ENCODE data around the gene KLRG1.
A peak's percentile ranks its signal among the peaks of the same experiment; 100 is the strongest.

Gene KLRG1

DNA sequence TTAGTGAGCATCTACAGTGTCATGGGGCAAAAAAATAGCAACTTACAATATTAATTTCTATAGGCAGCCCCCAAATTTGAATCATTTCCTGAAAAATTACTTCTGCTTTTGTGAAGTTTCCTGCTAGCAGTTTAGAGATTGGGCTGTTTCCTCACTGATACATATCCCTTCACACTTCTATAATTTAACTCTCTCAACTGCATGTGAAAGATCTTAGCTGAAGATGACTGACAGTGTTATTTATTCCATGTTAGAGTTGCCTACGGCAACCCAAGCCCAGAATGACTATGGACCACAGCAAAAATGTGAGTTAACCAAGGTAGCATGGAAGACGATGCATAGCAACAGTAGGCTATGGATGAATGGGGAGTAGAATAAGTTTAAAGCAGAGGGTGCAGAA, at the start of gene KLRG1:
Gene KLRG1, plus strand, starts transcription at position 134 of the 400 bp plus-strand sequence. Its CDS starts 90 bp downstream, at position 224.
- DNase-seq = no peak

GRCh38 chr12:8941691-8942478, 47.5 kb upstream of the KLRG1 start:
- no peak for DNase-seq

DNA sequence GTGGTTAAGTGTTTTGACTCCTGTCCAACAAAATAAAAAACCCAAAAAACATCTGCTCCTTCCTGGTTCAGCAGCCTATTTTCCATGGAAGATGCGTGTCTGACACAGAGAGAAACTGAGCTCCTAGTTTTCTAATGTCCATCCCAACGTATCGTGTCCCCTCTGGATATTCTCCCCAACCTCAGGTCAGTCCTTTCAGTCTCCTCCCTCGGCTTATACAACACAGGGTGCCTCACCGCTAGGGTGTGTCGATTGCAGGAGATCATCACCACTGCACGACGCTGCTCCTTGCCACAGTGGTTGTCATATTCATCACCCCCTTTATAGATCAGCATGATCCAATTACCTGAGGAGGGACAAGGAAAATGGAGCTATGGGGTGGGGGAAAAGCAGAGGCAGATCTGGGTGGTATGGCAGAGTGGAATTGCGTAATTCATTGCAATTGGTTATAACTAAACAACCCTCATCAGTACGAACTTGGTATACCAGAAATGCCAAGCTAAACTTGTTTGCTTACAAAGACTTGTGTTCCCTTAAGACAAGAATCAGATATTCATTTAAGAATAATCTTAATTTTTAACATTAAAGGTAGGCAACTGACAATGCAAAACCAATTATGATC, 45.7 kb upstream of the KLRG1 start:
- DNase-seq = no peak

- DNase-seq = no peak
Measured at GRCh38 chr12:8946733-8947132, 42.6 kb upstream of the KLRG1 start.

DNA sequence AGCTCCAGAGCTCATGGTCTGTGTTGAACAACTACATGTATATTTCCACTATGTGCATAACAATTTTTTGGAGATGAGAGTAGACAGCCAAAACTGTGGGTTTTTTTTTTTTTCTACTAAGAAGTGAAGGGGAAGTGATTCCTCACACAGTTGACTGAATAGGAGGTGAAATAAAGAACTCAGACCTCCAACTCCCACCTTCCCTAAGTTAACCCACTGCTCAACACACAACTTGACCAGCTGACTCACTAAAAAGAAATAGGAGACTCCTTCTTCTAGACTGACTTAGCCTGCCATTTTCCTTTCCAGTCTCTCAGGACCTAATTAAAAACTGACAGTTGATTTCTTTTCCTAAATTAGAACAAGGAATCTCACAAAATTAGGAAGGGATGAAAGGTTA, 41.6 kb upstream of the KLRG1 start:
- DNase-seq = no peak

GRCh38 chr12:8948701-8949341, 40.5 kb upstream of the KLRG1 start:
- DNase-seq = peak in 1 of 2 experiments; percentile 6

DNA sequence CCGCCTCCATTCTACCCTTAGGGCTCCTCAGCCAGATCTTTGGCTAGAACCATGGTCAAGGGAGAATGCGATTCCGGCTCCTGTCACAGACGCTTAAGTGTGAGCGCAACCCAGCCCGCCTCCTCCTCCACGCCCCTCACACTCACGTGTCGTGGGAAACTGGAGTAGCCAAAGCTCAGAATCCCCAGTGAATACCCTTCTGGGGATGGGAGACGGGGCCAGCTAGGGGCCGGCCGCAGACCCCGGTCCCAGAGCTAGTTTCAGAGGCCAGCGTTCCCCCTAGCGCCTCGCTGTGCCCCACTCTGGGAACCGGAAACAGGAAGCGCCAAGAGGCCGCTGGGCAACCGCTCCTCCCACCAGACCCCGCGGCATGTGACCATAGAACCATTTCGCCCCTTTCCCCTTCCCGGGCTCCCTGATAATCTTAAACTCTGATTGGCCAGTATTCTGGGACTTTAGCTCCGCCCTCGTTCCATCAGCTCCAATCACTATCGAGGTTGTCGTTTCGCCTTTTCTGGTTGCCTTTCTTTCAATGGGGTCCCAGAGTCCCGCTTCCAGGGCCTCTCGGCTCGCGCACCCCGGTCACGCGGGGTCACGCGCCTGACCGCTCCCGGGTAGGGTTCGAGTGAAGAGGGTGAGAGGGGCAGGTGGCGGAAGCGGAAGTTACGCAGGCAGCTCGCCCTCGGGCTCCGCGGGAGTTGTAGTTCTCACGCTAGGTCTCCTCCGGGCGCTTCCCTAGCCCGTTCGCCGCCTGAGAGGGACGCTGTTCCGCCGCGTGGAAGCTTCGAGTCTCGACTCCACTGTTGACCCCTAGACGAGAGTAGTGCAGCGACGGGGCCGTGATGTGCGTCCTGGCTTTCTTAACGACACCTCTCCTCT, 39.8 kb upstream of the KLRG1 start, which contains the start of gene M6PR:
Gene M6PR, minus strand, starts transcription at position 304 of the 879 bp plus-strand sequence. CDS start 3,241 bp downstream, outside the sequence.
- peak; percentile 96 to 99 for DNase-seq

DNA sequence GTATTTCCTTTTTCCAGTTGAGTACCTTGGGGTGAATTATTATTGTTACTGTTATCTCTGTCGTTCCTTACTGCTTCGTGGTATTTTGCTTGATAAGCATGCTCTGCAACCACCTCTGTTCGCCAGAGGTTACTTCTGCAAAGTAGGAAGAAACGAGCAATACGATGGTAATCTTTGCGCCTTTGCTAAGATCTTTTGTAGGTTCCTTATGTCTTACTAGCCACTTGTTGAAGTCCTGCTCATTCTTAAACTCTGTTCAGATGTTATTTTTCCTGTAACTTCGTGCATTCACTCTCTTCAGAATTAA, 39.2 kb upstream of the KLRG1 start:
- peak in 1 of 2 experiments; percentile 28 for DNase-seq

DNA sequence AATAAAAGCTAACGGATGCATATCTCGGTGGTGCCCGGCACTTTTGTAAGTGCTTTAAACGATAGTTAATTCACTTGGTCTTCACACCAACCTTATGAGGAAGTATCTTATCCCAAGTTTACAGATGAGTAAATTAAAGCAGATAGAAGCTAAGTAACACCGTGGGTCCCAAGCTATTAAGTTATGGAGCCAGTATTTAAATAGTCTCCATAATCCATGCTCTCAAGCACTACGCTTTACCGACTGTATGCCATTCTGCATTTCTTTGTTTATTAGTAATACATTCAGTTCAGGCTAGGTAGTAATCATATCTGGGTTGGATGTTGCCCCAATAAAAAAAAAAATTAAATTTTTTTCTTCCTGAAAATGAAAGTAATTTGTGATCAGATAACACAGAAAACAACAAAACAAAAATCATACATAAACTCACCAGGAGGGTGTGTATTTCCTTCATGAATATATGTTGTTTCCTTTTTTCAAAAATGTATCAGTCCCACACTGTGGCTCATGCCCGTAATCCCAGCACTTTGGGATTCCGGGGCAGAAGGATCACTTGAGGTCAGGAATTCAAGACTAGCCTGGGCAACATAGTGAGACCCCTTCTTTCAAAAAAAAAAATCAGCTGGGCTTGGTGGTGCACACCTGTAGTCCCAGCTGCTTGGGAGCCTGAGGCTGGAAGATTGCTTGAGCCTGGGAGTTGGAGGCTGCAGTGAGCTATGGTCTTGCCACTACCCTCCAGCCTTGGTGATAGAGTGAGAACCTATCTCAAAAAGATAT, 38.5 kb upstream of the KLRG1 start:
- no peak for DNase-seq

DNA sequence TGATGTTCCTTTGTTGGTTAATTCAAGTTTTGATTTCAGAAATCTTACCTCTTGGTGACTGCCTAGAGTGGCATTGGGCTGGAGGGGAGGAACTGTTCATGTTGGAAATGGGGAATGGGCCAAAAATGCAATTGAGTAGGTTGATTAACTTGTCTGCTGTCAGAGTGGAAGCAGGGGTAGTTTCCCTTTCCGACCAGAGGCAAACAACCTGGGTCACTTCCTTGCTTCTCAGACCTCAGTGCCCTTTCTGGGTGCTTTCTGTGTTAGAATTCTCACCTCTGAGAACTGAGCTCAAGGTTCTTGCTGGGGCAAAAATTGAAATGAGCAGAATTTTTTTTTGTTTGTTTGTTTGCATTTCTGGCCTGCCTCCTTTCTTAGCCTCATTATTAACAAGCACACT, 37.6 kb upstream of the KLRG1 start:
- DNase-seq = no peak

- DNase-seq = no peak
Measured at GRCh38 chr12:8953773-8954402, 35.5 kb upstream of the KLRG1 start.

DNA sequence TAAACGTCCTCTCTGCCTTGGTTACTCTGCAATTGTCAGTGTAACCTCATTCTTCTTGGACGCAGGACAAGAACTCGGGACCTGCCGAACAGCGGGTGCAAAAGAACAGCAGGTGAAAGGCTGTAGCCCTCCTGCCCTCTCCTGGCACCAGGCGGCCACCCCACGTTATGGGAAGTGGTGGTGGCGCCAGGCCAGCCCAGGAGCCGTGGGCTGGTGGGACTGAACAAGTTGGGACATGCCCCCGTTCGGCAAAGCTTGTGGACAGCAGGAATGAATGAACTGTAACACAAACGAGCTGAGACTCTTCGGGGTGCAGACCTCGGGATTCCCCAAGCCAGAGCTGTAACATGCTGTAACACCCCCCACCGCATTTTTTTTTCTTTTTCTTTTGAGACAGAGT, 33.3 kb upstream of the KLRG1 start:
- DNase-seq = no peak

DNA sequence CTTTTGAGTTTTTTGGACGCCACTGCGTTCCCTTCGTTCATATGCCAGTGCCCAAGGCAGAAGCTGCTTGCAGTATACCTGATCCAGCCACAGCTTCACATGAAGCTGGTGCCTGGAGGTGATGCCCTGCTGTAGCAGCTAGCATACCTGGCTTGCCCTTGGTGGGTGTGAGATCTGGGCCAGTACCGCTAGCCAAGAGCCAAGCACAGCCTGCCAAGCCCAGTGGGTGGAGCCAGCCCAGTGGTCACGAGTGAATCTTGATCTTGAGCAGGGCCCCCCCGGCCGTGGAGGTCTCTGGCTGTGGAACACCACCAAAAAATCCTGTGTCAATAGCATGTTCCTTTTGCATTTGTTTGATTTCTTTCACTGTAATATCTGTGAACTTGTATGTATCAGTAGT, 32.6 kb upstream of the KLRG1 start:
- DNase-seq = no peak

- DNase-seq = no peak
Measured at GRCh38 chr12:8957561-8957960, 31.8 kb upstream of the KLRG1 start.

- DNase-seq = no peak
Measured at GRCh38 chr12:8958066-8958465, 31.3 kb upstream of the KLRG1 start.

DNA sequence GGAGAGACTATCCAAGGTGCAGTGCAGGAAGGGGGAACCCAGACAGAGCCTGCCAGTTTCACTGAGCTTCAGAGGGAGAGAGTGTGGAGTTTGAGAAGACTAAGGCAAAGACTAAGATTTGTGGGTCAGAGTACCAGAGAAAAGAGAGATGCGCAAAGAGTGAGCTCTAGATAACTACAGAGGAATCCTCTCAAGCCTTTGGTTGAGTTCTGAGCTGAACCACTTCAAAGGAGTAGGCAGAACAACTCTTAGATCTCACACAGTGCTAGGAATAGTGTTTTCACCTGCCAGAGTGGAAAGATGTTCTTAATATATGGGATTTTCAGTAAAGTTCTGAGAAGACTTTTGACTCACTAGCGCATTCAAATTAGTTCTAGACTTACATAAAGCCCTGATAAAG, 29.2 kb upstream of the KLRG1 start:
- DNase-seq = no peak

DNA sequence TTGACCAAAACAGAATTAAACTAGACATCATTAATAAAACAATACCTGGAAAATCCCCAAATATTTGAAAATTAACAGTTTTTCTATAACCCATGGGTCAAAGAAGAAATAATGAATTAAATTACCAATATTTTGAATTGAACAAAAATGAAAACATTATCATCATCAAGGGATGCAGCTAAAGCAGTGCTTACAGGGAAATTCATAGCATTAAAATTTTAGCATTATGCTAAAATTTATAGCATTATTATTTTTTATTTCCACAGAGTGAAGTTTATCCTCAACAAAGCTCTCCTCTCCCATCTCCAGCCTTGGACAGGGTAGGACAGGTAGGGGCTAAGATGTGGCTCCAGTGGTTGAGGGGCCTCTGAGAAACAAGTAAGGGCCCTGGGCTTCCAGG, 20.6 kb upstream of the KLRG1 start:
- DNase-seq = no peak

GRCh38 chr12:8969861-8970411, 19.4 kb upstream of the KLRG1 start:
- DNase-seq = no peak

DNA sequence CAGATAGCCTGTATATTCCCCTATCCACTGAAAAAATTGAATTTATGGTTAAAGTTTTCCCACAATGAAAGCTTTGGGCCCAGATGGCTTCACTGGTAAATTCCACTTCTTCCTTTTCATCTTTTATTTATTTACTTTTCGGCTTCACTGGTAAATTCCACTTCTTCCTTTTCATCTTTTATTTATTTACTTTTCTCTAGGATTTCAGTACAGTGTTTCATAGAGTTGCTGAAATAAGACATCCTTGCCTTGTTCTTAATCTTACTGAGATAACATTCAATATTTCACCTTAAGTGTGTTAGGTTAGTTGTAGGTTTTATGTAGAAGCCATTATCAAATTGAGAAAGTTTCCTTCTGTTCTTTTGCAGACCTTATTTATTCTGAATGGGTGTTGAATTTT, 18.9 kb upstream of the KLRG1 start:
- no peak for DNase-seq

DNA sequence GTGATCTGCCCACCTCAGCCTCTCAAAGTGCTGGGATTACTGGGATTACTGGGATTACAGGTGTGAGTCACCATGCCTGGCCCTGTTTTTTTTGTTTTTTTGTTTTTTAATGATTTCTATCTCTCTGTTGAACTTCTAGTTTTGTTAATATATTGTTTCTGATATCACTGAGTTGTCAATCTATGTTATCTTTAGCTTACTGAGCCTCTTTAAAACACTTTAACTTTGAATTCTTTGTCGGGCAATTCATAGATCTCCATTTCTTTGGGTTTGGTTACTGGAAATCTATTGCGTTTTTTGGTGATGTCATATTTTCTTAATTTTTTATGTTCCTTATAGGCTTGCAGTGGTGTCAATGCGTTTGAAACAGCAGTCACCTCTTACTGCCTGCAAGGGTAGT, 9.2 kb upstream of the KLRG1 start:
- DNase-seq = no peak

DNA sequence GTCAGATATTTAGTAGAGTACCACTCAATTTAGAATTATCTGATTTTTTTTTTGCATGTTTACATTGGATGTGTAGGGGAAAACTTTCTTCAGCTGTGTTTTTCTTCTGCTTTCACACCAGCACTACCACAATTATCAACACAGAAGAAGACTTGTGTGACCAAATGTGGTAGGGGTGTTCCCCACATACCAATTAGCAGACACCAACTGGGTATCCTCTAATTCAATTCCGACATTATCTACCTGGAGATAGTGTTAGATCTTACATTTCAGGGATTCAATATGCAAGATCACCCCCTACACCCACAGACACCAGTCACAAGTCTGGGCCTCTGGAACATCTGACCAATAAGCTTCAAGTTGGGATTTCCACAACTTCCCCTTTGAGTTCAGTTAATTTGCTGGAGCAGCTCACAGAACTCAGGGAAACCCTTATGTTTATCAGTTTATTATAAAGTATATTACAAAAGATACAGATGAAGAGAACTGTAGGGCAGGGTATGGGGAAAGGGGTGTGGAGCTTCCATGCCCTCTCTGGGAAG, 4.1 kb upstream of the KLRG1 start:
- DNase-seq = no peak
